ENCODE measurements around the gene PLCH1. TPM values are rescaled to one million over a fixed set of nuclear protein-coding genes. Genes with fewer than 3 reads are reported as not detected.

Gene PLCH1
- total and polyA plus RNA-seq, 2 of the 8 experiments (the other 6 are each of a cell fraction or from before 2014, with no cell fraction given): 5.8 to 17.2 TPM

DNA sequence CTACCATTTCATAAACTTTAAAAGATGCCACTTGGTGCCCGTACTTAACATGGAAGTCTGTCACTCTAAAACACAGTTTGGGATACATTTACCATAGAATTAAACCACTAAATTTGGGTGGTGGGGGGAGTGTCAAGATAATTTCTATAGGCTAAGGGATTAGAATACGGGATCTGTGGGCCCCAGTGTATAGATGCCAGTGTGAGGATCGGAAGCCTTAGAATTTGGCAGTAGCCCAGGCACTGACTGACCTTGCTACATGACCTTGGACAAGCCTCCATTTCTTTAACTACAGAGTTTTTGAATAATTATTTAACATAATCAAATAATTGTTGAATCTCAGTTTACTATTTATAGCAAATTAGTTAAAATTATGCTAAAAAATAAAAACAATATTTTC, 375.1 kb downstream of the PLCH1 start:
- ChIA-PET POLR2A (ENCODE audit: partially characterized antibody) (no interaction called here), CTCF (ENCODE audit: partially characterized antibody) (interaction anchor here (1.3 kb wide), 1 partner anchor 20 kb away, joined by 3 read pairs; no protein-coding TSS in a partner anchor)
- no peak overlapping the region for H4K8ac ChIP-seq (ENCODE audit: extremely low read depth, insufficient read depth, low read length)
- no peak overlapping the region for H3K56ac ChIP-seq (replicated peaks; ENCODE audit: insufficient read length, low read depth, low read length)
- no peak overlapping the region for H2AFZ ChIP-seq (ENCODE audit: low read length)
- no peaks in the 10 kb centered on the region for H3K23me2 ChIP-seq (ENCODE audit: low read depth, low read length)
- H2AK5ac ChIP-seq (ENCODE audit: low read depth, low read length): no peak overlapping the region
- peak overlapping the region in 1 of 4 experiments; percentile 40; a peak in 1 of 8 replicates for H3K4me3 ChIP-seq (ENCODE audit: extremely low read depth in 1 of 4, insufficient read depth in 2 of 4, low read depth in 3 of 4, low read length in 4 of 4)
- H3K9me3 ChIP-seq (ENCODE audit: insufficient read depth in 2 of 2, low read depth in 1 of 2, low read length in 1 of 2): peaks cover 4% of the 10 kb centered on the region in 2 experiments; a peak in 3 of 4 replicates
- no peak overlapping the region for H2BK12ac ChIP-seq (ENCODE audit: low read depth, low read length)
- no peak overlapping the region for H3K14ac ChIP-seq (ENCODE audit: insufficient read length)
- no peak overlapping the region for H4K5ac ChIP-seq (ENCODE audit: insufficient read length, low read depth, low read length)
- H3K23ac ChIP-seq (ENCODE audit: insufficient read length): no peak overlapping the region
- H2BK5ac ChIP-seq (ENCODE audit: low read depth, low read length): peak overlapping the region; percentile 79; the same call in 1 of the 2 replicates
- no peak overlapping the region for H3K9ac ChIP-seq (replicated peaks in 1 of 4; ENCODE audit: extremely low read depth in 1 of 4, low read depth in 3 of 4, low read length in 3 of 4)
- no peaks in the 10 kb centered on the region for H3K79me2 ChIP-seq (ENCODE audit: control insufficient read depth in 1 of 2, insufficient read depth in 2 of 2, low read length in 2 of 2)
- H2BK15ac ChIP-seq (ENCODE audit: low read length): no peak overlapping the region
- peak overlapping the region; percentile 37; the same call in 1 of the 2 replicates for H2BK20ac ChIP-seq (ENCODE audit: low read length)
- H3K18ac ChIP-seq (ENCODE audit: extremely low read depth, low read length): no peak overlapping the region
- no peak for TF ChIP-seq HDAC2 (IDR thresholded peaks at IDR 0.05; ENCODE audit: borderline replicate concordance in 1 of 2, low read depth in 2 of 2, low read length in 2 of 2)
- TF ChIP-seq JUN (IDR thresholded peaks at IDR 0.05; ENCODE audit: low read depth, low read length): no peak
- no peak for TF ChIP-seq RAD21 (IDR thresholded peaks at IDR 0.05 in 1 of 2, conservative IDR thresholded peaks at IDR 0.05 in 1 of 2; ENCODE audit: low read depth in 2 of 2, low read length in 2 of 2)
- no peak for TF ChIP-seq CHD2 (IDR thresholded peaks at IDR 0.05; ENCODE audit: low read length)
- peaks cover 0 to 4% (median 0%) of the 10 kb centered on the region in 4 experiments; a peak in 1 of 8 replicates for H3K36me3 ChIP-seq (ENCODE audit: control insufficient read depth in 2 of 4, insufficient read depth in 4 of 4, low read length in 3 of 4)
- peaks cover 0 to 27% (median 19%) of the 10 kb centered on the region in 4 experiments; a peak in 5 of 7 replicates for H3K4me1 ChIP-seq (replicated peaks in 1 of 4; ENCODE audit: control insufficient read depth in 3 of 4, insufficient read depth in 4 of 4, low read length in 3 of 4)
- peak overlapping the region; percentile 84 for H2BK120ac ChIP-seq (replicated peaks; ENCODE audit: low read depth, low read length)
- no peaks in the 10 kb centered on the region for H4K20me1 ChIP-seq (replicated peaks in 1 of 2; ENCODE audit: control insufficient read depth in 1 of 2, insufficient read depth in 2 of 2, low read length in 2 of 2)
- H4K91ac ChIP-seq (replicated peaks; ENCODE audit: insufficient read length, low read length): peak overlapping the region; percentile 45
- no peak for FAIRE-seq
- DNase-seq (ENCODE audit: low read depth in 1 of 2, low spot score in 2 of 2): no peak
- H3K27ac ChIP-seq (ENCODE audit: low read depth, low read length): no peak overlapping the region
- peak overlapping the region; percentile 49 to 59 for H3K4me2 ChIP-seq (ENCODE audit: insufficient read depth in 1 of 2, low read depth in 2 of 2, low read length in 2 of 2)
- WGBS, 2 experiments (ENCODE audit: extremely low coverage in 1 of 2, insufficient coverage in 1 of 2, insufficient read length in 1 of 2, insufficient replicate concordance in 2 of 2, low coverage in 1 of 2, low lambda C conversion rate in 2 of 2, missing lambda C conversion rate in 1 of 2): 53% methylated on average over 3 of the region's 3 CpGs; no CpG with 5 or more reads in 1 of the 2 experiments
- H3K27me3 ChIP-seq (replicated peaks in 1 of 4; ENCODE audit: control insufficient read depth in 3 of 4, extremely low read depth in 1 of 4, insufficient read depth in 3 of 4, low read length in 3 of 4): peaks cover 0 to 2% (median 0%) of the 10 kb centered on the region in 4 experiments; a peak in 3 of 7 replicates
- H3K79me1 ChIP-seq (ENCODE audit: low read depth, low read length): no peaks in the 10 kb centered on the region
- H3K4ac ChIP-seq (replicated peaks; ENCODE audit: insufficient read length, low read depth, low read length): peak overlapping the region; percentile 79

Data from H1 (cell line).